Neural cell (in vitro differentiated cells): ENCODE results near the gene ATP7B. TPM values are rescaled to one million over a fixed set of nuclear protein-coding genes. Genes with fewer than 3 reads are reported as not detected.

Source experiments
- H2AFZ ChIP-seq: fragments of 200-600, 300-800 bp; sonication (generic), shearing (Covaris generic); 2 replicates; pipeline ENCODE4 v1.6.0; 2014; ENCODE audit warnings: low read depth, mild to moderate bottlenecking, antibody characterized with exemption, low read length, moderate library complexity
- H3F3A ChIP-seq: fragments of 200-600 bp; shearing (Covaris generic); 2 replicates; pipeline ENCODE4 v1.6.1; 2016; ENCODE audit warnings: mild to moderate bottlenecking, moderate library complexity, mixed read lengths, antibody characterized with exemption, low read length; ENCODE audit not compliant: insufficient read depth, poor library complexity, severe bottlenecking
- H3K27ac ChIP-seq: fragments of 200-600, 300-800 bp; sonication (generic), shearing (Covaris generic); 2 replicates; pipeline ENCODE4 v1.5.1; 2014; ENCODE audit warnings: mild to moderate bottlenecking, low read length, moderate library complexity
- H3K27me3 ChIP-seq: fragments of 300-800, 200-600 bp; sonication (generic), shearing (Covaris generic); 2 replicates; pipeline ENCODE4 v1.6.0; 2014; ENCODE audit warnings: mild to moderate bottlenecking, low read depth, low read length, moderate library complexity; ENCODE audit not compliant: insufficient read depth
- H3K36me3 ChIP-seq: fragments of 300-800, 200-600 bp; sonication (generic), shearing (Covaris generic); 2 replicates; pipeline ENCODE4 v1.5.1; 2014; ENCODE audit warnings: mild to moderate bottlenecking, antibody characterized with exemption, low read length, moderate library complexity; ENCODE audit not compliant: insufficient read depth
- H3K4me2 ChIP-seq: fragments of 300-800, 200-600 bp; sonication (generic), shearing (Covaris generic); 2 replicates; pipeline ENCODE4 v1.6.0; 2014; ENCODE audit warnings: mild to moderate bottlenecking, low read length
- H3K4me3 ChIP-seq: fragments of 300-800, 200-600 bp; sonication (generic), shearing (Covaris generic); 2 replicates; pipeline ENCODE4 v1.5.1; 2014; ENCODE audit warnings: mild to moderate bottlenecking, low read length, moderate library complexity
- H3K79me2 ChIP-seq: fragments of 200-600 bp; shearing (Covaris generic); replicated peaks from 2 replicates; pipeline ENCODE4 v1.6.0; 2014; ENCODE audit warnings: mild to moderate bottlenecking, low read length, moderate library complexity; ENCODE audit not compliant: insufficient read depth
- H3K9ac ChIP-seq: fragments of 300-800, 200-600 bp; sonication (generic), shearing (Covaris generic); 2 replicates; pipeline ENCODE4 v1.6.1; 2016; ENCODE audit warnings: mild to moderate bottlenecking, low read length, mixed read lengths
- H3K9me2 ChIP-seq: fragments of 200-600 bp; shearing (Covaris generic); 2 replicates; pipeline ENCODE4 v1.6.1; 2016; ENCODE audit warnings: mild to moderate bottlenecking, low read length, mixed read lengths; ENCODE audit not compliant: insufficient read depth
- H3K9me3 ChIP-seq: fragments of 200-600, 300-800 bp; sonication (generic), shearing (Covaris generic); 2 replicates; pipeline ENCODE4 v1.6.1; 2016; ENCODE audit warnings: mild to moderate bottlenecking, mixed run types, low read length, moderate library complexity, mixed read lengths
- H4K20me1 ChIP-seq: fragments of 200-600 bp; shearing (Covaris generic); 2 replicates; pipeline ENCODE4 v1.6.1; 2016; ENCODE audit warnings: mild to moderate bottlenecking, mixed run types; ENCODE audit not compliant: insufficient read depth
- CTCF ChIP-seq: fragments of 450-650 bp; IDR thresholded peaks from 2 replicates; pipeline ENCODE4 v1.5.1; 2014; ENCODE audit warnings: antibody characterized with exemption, mild to moderate bottlenecking, moderate library complexity; ENCODE audit not compliant: poor library complexity, severe bottlenecking
- EP300 ChIP-seq: fragments of 450-650 bp; conservative IDR thresholded peaks from 2 replicates; pipeline ENCODE4 v1.6.1; 2014; ENCODE audit warnings: antibody characterized with exemption, mild to moderate bottlenecking, moderate library complexity; ENCODE audit not compliant: poor library complexity, severe bottlenecking
- EZH2 ChIP-seq: fragments of 200-600, 300-800 bp; shearing (Covaris generic), sonication (generic); IDR thresholded peaks from 2 replicates; pipeline ENCODE4 v1.6.1; 2014; ENCODE audit warnings: antibody characterized with exemption, low read length, borderline replicate concordance, mild to moderate bottlenecking; ENCODE audit not compliant: insufficient read depth, poor library complexity, severe bottlenecking
- MXI1 ChIP-seq: fragments of 450-650 bp; conservative IDR thresholded peaks from 2 replicates; pipeline ENCODE4 v1.6.1; 2014; ENCODE audit warnings: antibody characterized with exemption, mild to moderate bottlenecking; ENCODE audit not compliant: poor library complexity, severe bottlenecking
- POLR2AphosphoS5 ChIP-seq: IDR thresholded peaks from 2 replicates; pipeline ENCODE4 v1.6.1; 2012
- RAD21 ChIP-seq: fragments of 450-650 bp; conservative IDR thresholded peaks from 2 replicates; pipeline ENCODE4 v1.6.1; 2014; ENCODE audit warnings: antibody characterized with exemption, mild to moderate bottlenecking, moderate library complexity
- REST ChIP-seq: IDR thresholded peaks from 2 replicates; pipeline ENCODE4 v1.6.1; 2012; ENCODE audit warnings: borderline replicate concordance
- SMC3 ChIP-seq: fragments of 450-650 bp; conservative IDR thresholded peaks from 2 replicates; pipeline ENCODE4 v1.6.1; 2014; ENCODE audit warnings: antibody characterized with exemption, mild to moderate bottlenecking, moderate library complexity; ENCODE audit not compliant: poor library complexity
- TAF1 ChIP-seq: IDR thresholded peaks from 2 replicates; pipeline ENCODE4 v1.6.1; 2012; ENCODE audit warnings: low read depth
- polyA plus RNA-seq: library from polyadenylated mRNA; depleted of rRNA; stranded (reverse); fragments of >200 nt; gene quantifications from 2 replicates; pipeline ENCODE4 v1.2.3, GENCODE V29; 2014

ATP7B gene
- polyA plus RNA-seq, 1 donor from 2014 or later = 6.3 TPM

DNA sequence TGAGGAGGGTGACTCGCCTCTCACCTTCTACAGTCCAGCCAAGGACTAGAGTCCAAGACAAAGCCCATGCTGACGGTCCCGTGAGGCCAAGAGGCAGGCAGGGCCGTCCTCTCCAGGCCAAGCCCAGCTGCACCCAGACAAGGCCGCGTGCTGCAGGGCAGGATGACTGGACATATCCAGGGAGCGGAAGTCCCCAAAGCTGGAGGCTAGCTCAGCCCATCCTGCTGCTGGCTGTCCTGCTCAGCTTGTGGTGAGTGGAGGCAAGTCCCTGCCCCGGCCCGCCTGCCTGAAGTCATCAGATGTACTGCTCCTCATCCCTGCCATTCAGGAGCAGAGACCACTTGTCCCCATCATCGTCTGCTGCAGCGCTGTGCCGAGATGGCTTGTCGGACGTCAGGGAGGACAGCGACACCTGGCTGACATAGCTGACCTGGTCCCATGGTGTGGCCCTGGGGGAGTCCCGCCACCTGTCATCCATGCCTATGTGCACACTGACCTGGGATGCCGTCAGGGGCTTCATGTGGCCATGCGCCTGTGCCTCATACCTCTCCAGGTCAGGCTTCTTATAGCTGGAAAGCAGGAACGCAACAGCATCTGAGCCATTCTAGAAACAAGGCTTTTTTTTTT, 76.7 kb downstream of the ATP7B start:
- Histone ChIP-seq H3K9me2 (no peaks in the 10 kb centered on the region), H3K27ac (no peak overlapping the region), H4K20me1 (no peaks in the 10 kb centered on the region), H3K27me3 (no peaks in the 10 kb centered on the region), H3K4me2 (no peak overlapping the region), H3K9ac (no peak overlapping the region), H2AFZ (no peak overlapping the region), H3K4me3 (no peak overlapping the region), H3K79me2 (no peaks in the 10 kb centered on the region), H3K9me3 (no peaks in the 10 kb centered on the region), H3F3A (no peaks in the 10 kb centered on the region), H3K36me3 (no peaks in the 10 kb centered on the region)
- TF ChIP-seq CTCF = no peak
- no peak for TF ChIP-seq REST
- TF ChIP-seq EZH2 = no peak
- TF ChIP-seq EP300 = no peak
- TF ChIP-seq MXI1 = no peak
- no peak for TF ChIP-seq SMC3
- no peak for TF ChIP-seq TAF1
- TF ChIP-seq RAD21 = no peak
- TF ChIP-seq POLR2AphosphoS5 = no peak

GRCh38 chr13:51933466-51934058, 77.7 kb downstream of the ATP7B start:
- TF ChIP-seq TAF1 (no peak), CTCF (no peak), EZH2 (no peak), EP300 (no peak), REST (no peak), SMC3 (no peak), MXI1 (no peak)
- H3K79me2 ChIP-seq = no peaks in the 10 kb centered on the region
- no peaks in the 10 kb centered on the region for H3K36me3 ChIP-seq
- H2AFZ ChIP-seq = no peak overlapping the region
- H3K9ac ChIP-seq = no peak overlapping the region
- no peak overlapping the region for H3K27ac ChIP-seq
- H3K4me2 ChIP-seq = no peak overlapping the region
- no peaks in the 10 kb centered on the region for H3K9me3 ChIP-seq
- no peaks in the 10 kb centered on the region for H4K20me1 ChIP-seq
- no peak overlapping the region for H3K4me3 ChIP-seq
- no peaks in the 10 kb centered on the region for H3K27me3 ChIP-seq
- no peaks in the 10 kb centered on the region for H3K9me2 ChIP-seq
- H3F3A ChIP-seq = no peaks in the 10 kb centered on the region
